Stimulated activated CD8-positive, alpha-beta memory T cell treated with anti-CD3 and anti-CD28 coated beads, Interleukin-7, amount 100 ng/mL, for 4 hours (primary cell): ENCODE results near the gene PAQR6.

Source experiments
- DNase-seq, 2 donors: peaks; one replicate each; pipeline ENCODE4 v3.0.0-alpha.2; 2020; ENCODE audit warnings: low read depth in 2 of 2

PAQR6 gene, protein sequence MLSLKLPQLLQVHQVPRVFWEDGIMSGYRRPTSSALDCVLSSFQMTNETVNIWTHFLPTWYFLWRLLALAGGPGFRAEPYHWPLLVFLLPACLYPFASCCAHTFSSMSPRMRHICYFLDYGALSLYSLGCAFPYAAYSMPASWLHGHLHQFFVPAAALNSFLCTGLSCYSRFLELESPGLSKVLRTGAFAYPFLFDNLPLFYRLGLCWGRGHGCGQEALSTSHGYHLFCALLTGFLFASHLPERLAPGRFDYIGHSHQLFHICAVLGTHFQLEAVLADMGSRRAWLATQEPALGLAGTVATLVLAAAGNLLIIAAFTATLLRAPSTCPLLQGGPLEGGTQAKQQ

DNA sequence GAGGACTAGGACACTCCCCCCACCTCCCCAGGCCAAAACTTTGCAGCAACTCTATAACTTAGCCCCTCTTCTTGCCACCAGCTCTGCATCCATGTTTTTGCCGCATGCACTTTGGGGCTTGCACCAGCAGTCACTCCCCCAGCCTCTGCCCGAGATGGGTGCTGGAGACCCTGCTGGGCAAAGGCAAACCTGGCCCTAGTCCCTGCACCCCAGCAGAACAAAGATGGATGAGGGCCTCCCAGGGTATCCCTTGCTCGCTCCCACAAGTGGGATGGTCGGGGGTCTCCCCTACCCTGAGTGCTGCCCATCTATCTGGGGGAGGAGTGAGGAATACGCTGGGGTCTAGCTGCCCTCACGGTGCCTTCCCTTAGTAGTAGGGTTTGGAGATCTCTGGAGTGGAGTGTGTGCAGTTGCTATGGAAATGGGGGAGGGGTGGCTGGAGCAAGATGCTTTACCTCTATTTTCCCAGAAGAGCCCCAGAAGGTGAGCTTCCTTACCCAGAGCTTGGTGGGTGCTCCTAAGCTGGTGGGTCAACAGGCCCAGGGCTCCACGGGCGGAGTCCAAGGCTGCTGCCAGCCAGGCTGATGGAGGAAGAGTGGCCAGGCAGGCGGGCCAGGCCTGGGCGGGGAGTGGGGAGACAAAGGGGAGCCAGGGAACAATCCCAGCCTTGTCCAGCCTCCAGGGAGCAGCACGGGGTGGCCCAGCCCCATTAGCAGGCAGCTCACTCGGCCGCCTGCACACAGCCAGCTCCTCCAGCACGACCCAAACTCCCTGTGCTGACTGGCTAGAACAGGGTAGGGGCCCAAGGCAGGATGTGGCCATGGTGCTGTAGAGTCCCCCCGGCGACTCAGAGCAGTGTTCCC, at the start of gene PAQR6:
Gene PAQR6, minus strand, starts transcription at position 597 of the 863 bp plus-strand sequence. CDS start 1,325 bp downstream, outside the sequence.
- no peak for DNase-seq

DNA sequence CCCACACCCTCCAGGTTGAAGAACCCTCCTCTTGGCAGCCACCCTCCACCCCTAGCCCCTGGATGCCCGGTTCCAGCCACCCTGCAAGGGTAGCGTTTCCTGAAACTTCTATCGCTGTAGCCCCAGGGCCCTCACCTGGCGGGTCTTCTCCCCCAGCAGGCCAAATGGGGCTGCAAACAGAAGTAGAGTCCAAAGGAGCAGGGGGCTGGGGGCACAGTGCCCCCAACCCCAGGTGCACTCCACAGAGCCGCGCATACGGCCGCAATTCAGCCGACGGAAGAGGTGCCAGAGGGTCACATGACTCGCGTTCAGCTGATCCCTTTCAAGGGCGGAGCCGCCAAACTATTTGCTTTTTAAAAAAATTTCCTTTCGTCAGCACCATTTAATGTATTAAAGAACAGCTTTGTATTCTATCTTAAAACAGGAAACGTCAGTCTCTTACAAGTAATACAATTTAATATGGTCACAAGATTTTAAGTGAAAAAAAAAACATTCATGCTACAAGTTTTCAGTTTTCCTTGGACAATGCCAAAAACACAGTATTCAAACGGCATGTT, 47.6 kb upstream of the PAQR6 start, which contains the start of gene GLMP:
Gene GLMP, minus strand, starts transcription at position 289 of the 557 bp plus-strand sequence. Its CDS starts 34 bp downstream, at position 255.
- peak; percentile 30 to 31 for DNase-seq

- no peak for DNase-seq
Measured at GRCh38 chr1:156293895-156294294, 46.0 kb upstream of the PAQR6 start.

GRCh38 chr1:156293098-156293434, 45.2 kb upstream of the PAQR6 start:
- no peak for DNase-seq

GRCh38 chr1:156291226-156292061, 43.6 kb upstream of the PAQR6 start:
- peak in 1 of 2 donors; percentile 28 for DNase-seq

DNA sequence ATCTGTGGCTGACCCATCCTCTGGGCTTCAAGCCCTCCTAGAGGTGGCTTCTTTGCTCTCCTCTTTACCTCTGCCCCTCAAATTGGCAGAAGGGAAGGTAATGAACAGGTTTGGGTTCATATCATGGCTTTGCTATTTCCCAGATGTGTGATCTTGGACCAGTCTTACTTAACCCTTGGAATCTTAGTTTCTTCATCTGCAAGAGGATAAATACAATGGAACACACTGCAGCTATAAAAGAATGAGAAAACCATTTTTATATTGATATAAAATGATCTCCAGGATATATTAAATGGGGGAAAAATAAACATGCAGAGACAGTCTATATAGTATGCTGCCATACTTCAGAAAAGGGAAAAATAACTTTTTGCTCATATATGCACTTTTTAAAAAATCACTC, 42.0 kb upstream of the PAQR6 start:
- DNase-seq, result no peak

DNA sequence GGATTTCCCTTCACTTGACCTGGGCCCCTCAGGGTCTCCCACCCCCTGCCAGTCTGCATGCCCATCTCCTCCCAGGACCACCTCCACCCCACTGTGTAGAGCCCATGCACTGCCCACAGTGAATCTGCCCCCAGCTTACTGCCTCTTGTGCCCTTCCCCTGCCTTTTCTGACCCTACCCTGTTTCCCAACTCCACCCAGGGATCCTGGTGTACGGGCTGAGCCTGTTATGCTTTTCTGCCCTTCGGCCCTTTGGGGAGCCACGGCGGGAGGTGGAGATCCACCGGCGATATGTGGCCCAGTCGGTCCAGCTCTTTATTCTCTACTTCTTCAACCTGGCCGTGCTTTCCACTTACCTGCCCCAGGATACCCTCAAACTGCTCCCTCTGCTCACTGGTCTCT, 38.2 kb upstream of the PAQR6 start:
- no peak for DNase-seq

DNA sequence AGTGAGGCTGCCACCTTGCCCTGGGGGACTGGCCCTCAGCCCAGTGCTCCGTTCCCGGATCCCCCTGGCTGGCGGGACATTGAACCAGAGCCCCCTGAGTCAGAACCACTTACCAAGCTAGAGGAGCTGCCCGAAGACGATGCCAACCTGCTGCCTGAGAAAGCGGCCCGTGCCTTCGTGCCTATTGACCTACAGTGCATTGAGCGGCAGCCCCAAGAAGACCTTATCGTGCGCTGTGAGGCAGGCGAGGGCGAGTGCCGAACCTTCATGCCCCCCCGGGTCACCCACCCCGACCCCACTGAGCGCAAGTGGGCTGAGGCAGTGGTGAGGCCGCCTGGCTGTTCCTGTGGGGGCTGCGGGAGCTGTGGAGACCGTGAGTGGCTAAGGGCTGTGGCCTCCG, 37.6 kb upstream of the PAQR6 start:
- DNase-seq, result no peak

GRCh38 chr1:156284757-156285156, 36.9 kb upstream of the PAQR6 start:
- no peak for DNase-seq

- DNase-seq, result no peak
Measured at GRCh38 chr1:156284112-156284511, 36.3 kb upstream of the PAQR6 start, which contains the start of gene TMEM79. TMEM79 (plus strand) TSS chr1:156284325; CDS start chr1:156285227, 902 bp downstream.

DNA sequence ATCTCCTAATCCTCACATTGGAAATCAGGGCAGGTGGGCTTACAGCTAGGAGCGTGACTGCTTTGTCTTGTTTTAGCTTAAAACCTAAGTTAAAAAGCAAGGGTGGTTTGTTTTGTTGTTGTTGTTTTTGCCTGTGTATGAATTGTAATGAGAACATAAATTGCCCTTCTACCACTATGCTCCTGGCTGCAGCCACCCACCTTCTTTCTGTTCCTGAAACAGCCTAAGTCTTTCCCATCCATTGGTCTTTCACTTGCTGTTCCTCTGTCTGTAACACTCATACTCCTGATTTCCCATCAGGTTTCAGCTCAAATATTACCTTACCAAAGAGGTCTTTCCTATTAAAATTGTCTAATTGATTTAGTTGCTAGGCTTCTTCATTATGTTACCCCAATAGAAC, 35.7 kb upstream of the PAQR6 start:
- DNase-seq, result no peak

DNA sequence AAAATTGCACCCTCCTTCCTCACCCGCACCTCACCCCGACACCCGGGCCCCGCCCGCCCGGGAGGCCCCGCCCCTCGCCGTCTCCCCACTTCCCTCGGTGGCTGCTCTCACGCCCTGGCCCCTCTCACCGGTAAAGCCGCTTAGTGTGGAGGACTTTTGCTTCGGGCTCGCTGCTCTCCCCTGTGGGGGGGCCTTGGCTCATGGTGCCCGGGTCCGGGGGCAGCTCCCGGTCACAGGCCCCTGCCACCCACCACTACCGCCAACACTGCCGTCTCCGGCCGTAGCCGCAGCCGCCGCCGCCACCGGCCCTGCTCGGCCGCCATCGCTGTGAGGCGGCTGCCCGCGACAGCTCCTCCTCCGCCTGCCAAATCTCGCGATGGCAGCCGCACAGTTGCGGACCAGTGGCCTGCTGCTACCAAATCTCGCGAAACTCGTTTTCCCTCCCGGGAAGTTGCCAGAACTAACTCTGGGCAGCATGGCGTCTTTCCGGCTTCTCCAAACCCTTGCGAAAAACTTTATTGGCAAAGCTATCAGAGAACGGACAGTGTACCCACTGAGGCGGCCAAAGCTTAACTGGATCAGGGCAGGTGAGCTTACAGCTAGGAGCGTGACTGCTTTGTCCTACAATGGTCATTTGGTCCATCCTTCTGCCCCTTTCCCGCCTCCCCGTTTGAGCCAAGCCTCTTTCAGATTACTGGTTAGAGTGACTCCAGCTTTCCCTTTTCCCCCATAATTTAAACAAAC, 34.8 kb upstream of the PAQR6 start, which contains the start of gene SMG5:
Gene SMG5, minus strand, starts transcription at position 347 of the 744 bp plus-strand sequence. Its CDS starts 145 bp downstream, at position 202.
- peak; percentile 90 to 94 for DNase-seq

DNA sequence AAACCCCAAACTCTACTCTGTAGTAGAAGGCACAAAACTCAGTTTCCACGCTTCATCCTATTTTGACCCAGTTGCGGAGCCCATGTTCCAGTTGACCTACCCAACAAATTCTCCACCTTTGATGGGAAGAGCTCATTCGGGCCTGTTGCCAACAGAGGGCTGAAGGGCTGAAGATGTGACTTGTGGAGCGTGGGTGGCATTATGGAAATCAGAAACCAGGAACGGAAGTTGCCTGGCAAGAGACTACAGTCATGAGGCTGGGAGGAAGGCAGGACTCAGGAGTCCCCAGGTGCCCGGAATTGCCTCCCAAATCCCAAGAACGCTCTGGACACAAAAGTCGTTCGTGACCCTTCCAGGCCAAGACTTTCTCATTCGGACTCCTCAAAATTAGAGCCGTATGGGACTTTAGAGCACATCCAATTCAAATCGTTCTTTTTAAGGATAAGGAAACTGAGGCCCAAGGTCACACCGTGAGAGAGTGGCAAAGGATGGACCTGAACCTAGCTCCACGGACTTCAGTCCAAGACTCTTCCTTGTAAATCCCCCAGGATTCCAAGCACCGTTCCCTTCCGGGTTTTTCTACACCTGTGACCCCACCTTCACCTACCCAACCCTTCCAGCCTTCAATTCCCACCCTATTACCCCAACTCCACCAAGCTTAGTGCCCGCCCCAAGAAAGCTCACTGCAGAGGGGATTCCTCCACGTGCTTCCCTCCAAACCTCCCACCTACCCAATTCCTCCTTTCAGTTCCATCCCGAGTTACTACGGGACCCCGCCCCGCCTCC, 34.0 kb upstream of the PAQR6 start:
- DNase-seq, result no peak

GRCh38 chr1:156281281-156281680, 33.4 kb upstream of the PAQR6 start:
- peak in 1 of 2 donors; percentile 46 for DNase-seq

DNA sequence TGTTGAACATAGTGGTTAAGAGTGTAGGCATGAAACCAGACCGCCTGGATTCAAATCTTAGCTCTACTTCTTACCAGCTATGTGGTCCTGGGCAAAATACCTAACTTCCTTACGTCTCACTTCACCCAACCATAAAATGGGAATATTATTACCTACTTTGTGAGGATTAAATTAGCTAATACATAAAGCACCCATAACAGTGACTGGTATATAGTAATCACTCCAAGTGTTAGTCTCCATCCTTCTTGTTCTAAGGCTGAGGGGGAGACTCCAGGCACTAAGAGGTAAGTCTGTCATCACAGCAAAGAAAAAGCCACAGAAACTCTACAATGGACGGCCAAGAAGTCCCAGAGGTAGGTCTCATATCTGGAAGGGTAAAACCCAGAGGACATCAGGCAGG, 32.0 kb upstream of the PAQR6 start:
- DNase-seq, result no peak

DNA sequence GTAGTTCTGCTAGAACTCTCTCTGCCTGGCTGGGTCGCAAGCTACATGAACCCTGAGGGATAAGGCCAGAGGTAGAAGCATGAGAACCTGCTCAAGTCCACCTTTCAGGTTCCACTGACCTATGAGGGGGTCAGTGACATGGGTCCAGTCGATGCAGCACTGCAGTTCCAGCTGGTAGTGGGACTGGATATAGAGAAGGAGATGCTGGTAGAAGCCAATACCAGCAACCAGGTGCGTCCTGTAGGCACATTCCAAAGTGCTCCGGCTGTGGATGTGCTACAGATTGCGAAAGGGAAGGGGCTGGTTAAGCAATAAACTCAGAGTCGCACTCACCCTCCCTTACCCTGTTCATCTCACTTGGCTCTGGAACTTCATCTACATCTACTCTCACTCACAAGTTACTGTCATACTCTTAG, 29.1 kb upstream of the PAQR6 start:
- DNase-seq, result no peak

GRCh38 chr1:156276532-156276931, 28.7 kb upstream of the PAQR6 start:
- DNase-seq, result no peak

DNA sequence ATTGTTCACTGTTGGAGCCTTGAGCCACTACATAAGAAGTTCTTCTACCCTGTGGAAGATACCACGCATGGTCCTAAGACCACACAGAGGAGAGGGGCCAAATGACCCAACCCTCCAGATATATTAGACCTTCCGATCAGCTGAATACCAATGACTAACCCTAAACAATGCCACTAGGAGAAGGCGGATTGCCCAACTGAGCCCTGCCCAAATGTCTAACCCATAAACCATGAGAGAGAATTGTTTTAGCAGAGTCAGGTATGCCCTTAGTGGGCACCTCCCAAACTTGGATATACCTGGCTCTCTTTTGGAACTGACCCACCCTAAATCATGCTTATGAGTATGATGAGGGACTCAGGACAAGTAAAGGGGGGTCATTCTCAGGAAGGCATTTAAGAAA, 22.5 kb upstream of the PAQR6 start:
- DNase-seq, result no peak

- DNase-seq, result no peak
Measured at GRCh38 chr1:156268336-156268735, 20.5 kb upstream of the PAQR6 start.

DNA sequence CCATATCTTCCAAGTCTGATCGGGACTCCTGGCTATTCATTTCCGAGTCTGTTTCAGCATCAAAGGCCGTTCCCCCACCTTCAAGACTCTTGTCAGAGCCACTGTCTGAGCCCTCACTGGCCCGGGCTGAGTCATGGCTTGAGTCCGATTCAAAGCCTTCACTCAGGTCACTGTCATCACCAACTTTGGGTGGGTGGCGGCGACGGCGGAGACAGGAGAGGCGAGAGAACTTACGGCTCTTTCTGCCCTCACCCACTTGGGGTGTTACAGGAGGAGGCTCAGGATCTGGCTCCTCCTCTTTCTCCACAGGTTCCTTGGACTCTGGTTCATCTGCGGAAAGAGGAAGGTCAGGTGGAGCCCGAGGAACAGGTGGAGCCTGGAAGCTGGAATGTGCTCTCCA, 18.2 kb upstream of the PAQR6 start:
- no peak for DNase-seq
